Spleen (tissue), 7 donors: Measurements from ENCODE around the gene GPD1L.

Experiments used
- POLR2A ChIP-seq, 3 donors: fragments of 450-650 bp; IDR thresholded peaks; one replicate each; pipeline ENCODE4 v1.5.1; 2017; ENCODE audit warnings: antibody characterized with exemption in 3 of 3, mild to moderate bottlenecking in 1 of 3
- POLR2AphosphoS5 ChIP-seq, 3 donors: sonication (generic); formaldehyde crosslinking; IDR thresholded peaks; one replicate each; pipeline ENCODE4 v1.5.1; 2017; ENCODE audit warnings: antibody characterized with exemption in 3 of 3
- TF ChIP-seq, protein P1 (sequence below), 11 experiments: fragments of 200-600 bp in 7 of 11; fragments of 450-650 bp in 4 of 11; sonication (generic) in 4 of 11; IDR thresholded peaks in 8 of 11; conservative IDR thresholded peaks in 3 of 11; 1 replicate in 7 of 11; 2 replicates in 4 of 11; pipeline versions ENCODE4 v1.4.0 to v1.8.0; 2016 to 2021; ENCODE audit warnings: antibody characterized with exemption in 11 of 11, inconsistent platforms in 4 of 11, mild to moderate bottlenecking in 1 of 11
- donor health status: DM: no; HTN: no; CAD: no; lungs with moderate emphysema.
- donor health status: DM: no; HTN: no; CAD: no.
- donor health status: DM: no; HTN: no; CAD: no.

DNA sequence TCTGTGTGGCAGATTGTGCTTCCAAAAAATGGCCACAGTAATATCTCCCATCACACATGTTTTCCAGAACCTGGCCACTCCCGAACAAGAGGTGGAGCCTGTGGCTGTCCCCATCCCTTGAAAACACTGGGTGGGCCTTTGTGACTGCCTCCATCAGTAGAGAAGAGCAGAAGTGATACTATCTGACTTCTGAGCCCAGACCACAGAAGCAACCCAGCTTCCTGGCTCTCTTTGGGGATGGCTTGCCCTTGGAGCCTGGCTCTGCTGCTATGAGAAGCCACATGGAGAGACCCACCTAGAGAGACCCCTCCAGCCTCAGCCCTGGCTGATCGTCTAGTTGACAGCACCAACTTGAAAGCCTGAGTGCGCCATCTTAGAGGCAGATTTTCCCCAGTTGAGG, 92.3 kb downstream of the GPD1L start:
- TF ChIP-seq POLR2A (IDR thresholded peaks at IDR 0.05) (no peak), POLR2AphosphoS5 (IDR thresholded peaks at IDR 0.05) (no peak)
- TF ChIP-seq, protein P1, sequence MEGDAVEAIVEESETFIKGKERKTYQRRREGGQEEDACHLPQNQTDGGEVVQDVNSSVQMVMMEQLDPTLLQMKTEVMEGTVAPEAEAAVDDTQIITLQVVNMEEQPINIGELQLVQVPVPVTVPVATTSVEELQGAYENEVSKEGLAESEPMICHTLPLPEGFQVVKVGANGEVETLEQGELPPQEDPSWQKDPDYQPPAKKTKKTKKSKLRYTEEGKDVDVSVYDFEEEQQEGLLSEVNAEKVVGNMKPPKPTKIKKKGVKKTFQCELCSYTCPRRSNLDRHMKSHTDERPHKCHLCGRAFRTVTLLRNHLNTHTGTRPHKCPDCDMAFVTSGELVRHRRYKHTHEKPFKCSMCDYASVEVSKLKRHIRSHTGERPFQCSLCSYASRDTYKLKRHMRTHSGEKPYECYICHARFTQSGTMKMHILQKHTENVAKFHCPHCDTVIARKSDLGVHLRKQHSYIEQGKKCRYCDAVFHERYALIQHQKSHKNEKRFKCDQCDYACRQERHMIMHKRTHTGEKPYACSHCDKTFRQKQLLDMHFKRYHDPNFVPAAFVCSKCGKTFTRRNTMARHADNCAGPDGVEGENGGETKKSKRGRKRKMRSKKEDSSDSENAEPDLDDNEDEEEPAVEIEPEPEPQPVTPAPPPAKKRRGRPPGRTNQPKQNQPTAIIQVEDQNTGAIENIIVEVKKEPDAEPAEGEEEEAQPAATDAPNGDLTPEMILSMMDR (IDR thresholded peaks at IDR 0.05 in 8 of 11, conservative IDR thresholded peaks at IDR 0.05 in 3 of 11): no peak
